WTC11 (cell line): ENCODE results near the gene LMTK2. TPM values are rescaled to one million over a fixed set of nuclear protein-coding genes. Genes with fewer than 3 reads are reported as not detected.

Experiments used
- ATAC-seq: fragments of 200-7000 bp; cut with Tn5 transposase; 2 replicates; pipeline ENCODE4 v1.10.0; 2021; ENCODE audit warnings: mild to moderate bottlenecking, moderate library complexity
- CTCF ChIA-PET: fragments of 300-600 bp; sonication (Branson Sonifier 250); formaldehyde crosslinking; loops from one replicate; lab custom pipeline; 2021; ENCODE audit warnings: antibody characterized with exemption; lab: Charles Lee
- POLR2A ChIA-PET: fragments of 350-600 bp; sonication (Branson Sonifier 250); formaldehyde crosslinking; loops from one replicate; lab custom pipeline; 2021; ENCODE audit warnings: antibody characterized with exemption; lab: Charles Lee
- DNase-seq: peaks from one replicate; pipeline ENCODE4 v3.0.0; 2021; ENCODE audit warnings: low spot score
- H3K27ac Mint-ChIP-seq: 2 replicates; pipeline ENCODE4 v1.8.0; 2021; ENCODE audit warnings: mixed read lengths
- H3K27me3 Mint-ChIP-seq: 2 replicates; pipeline ENCODE4 v1.8.0; 2021; ENCODE audit warnings: low read depth, mild to moderate bottlenecking, moderate library complexity, mixed read lengths
- H3K36me3 Mint-ChIP-seq: 2 replicates; pipeline ENCODE4 v1.8.0; 2021; ENCODE audit warnings: mixed read lengths
- H3K4me1 Mint-ChIP-seq: 2 replicates; pipeline ENCODE4 v1.8.0; 2022; ENCODE audit warnings: mixed read lengths
- H3K4me3 Mint-ChIP-seq: 2 replicates; pipeline ENCODE4 v1.8.0; 2021; ENCODE audit warnings: mild to moderate bottlenecking, moderate library complexity, mixed read lengths
- H3K9me3 Mint-ChIP-seq: 2 replicates; pipeline ENCODE4 v1.8.0; 2021; ENCODE audit warnings: mixed read lengths
- ATF1 ChIP-seq: sonication (generic); formaldehyde crosslinking; IDR thresholded peaks from 2 replicates; pipeline ENCODE4 v1.8.1; 2023; ENCODE audit warnings: mild to moderate bottlenecking, moderate library complexity, missing genetic modification reagents
- ELF4 ChIP-seq: sonication (generic); formaldehyde crosslinking; IDR thresholded peaks from 2 replicates; pipeline ENCODE4 v1.8.1; 2022; ENCODE audit warnings: low read depth, mild to moderate bottlenecking, moderate library complexity, missing genetic modification reagents
- ERG ChIP-seq: fragments of 250-450 bp; sonication (Bioruptor Pico); IDR thresholded peaks from 2 replicates; pipeline ENCODE4 v1.8.0; 2021; ENCODE audit warnings: mild to moderate bottlenecking
- GRHL2 ChIP-seq: fragments of 250-450 bp; sonication (Bioruptor Pico); IDR thresholded peaks from 2 replicates; pipeline ENCODE4 v1.8.0; 2022; ENCODE audit warnings: mild to moderate bottlenecking, moderate library complexity; ENCODE audit not compliant: insufficient replicate concordance, severe bottlenecking
- GTF2I ChIP-seq: fragments of 250-450 bp; sonication (Bioruptor Pico); conservative IDR thresholded peaks from 2 replicates; pipeline ENCODE4 v1.4.0; 2021; ENCODE audit warnings: mild to moderate bottlenecking
- MXD4 ChIP-seq: fragments of 250-450 bp; sonication (Bioruptor Pico); IDR thresholded peaks from 2 replicates; pipeline ENCODE4 v1.8.0; 2021; ENCODE audit warnings: mild to moderate bottlenecking, moderate library complexity, borderline replicate concordance
- MYBL2 ChIP-seq: sonication (generic); formaldehyde crosslinking; IDR thresholded peaks from 2 replicates; pipeline ENCODE4 v1.8.1; 2023; ENCODE audit warnings: mild to moderate bottlenecking, moderate library complexity, missing genetic modification reagents
- NR3C1 ChIP-seq: sonication (generic); formaldehyde crosslinking; conservative IDR thresholded peaks from 2 replicates; pipeline ENCODE4 v1.8.1; 2023; ENCODE audit warnings: low read depth, mild to moderate bottlenecking, missing genetic modification reagents
- RORB ChIP-seq: fragments of 250-450 bp; sonication (Bioruptor Pico); IDR thresholded peaks from 2 replicates; pipeline ENCODE4 v1.9.0; 2021; ENCODE audit warnings: mild to moderate bottlenecking
- SMAD3 ChIP-seq: sonication (generic); formaldehyde crosslinking; IDR thresholded peaks from 2 replicates; pipeline ENCODE4 v1.8.0; 2022; ENCODE audit warnings: missing genetic modification reagents, mild to moderate bottlenecking, borderline replicate concordance
- TCF7 ChIP-seq: sonication (generic); formaldehyde crosslinking; IDR thresholded peaks from 2 replicates; pipeline ENCODE4 v1.8.0; 2022; ENCODE audit warnings: mild to moderate bottlenecking, low read depth, missing genetic modification reagents, moderate library complexity
- TEAD4 ChIP-seq: sonication (generic); formaldehyde crosslinking; IDR thresholded peaks from 2 replicates; pipeline ENCODE4 v1.8.0; 2022; ENCODE audit warnings: mild to moderate bottlenecking, missing genetic modification reagents
- ZBTB21 ChIP-seq: sonication (generic); formaldehyde crosslinking; IDR thresholded peaks from 2 replicates; pipeline ENCODE4 v1.8.1; 2023; ENCODE audit warnings: mild to moderate bottlenecking, missing genetic modification reagents, borderline replicate concordance
- ZNF121 ChIP-seq: sonication (generic); formaldehyde crosslinking; IDR thresholded peaks from 2 replicates; pipeline ENCODE4 v1.8.0; 2023; ENCODE audit warnings: missing genetic modification reagents
- ZNF138 ChIP-seq: sonication (generic); formaldehyde crosslinking; conservative IDR thresholded peaks from 2 replicates; pipeline ENCODE4 v1.8.1; 2022; ENCODE audit warnings: mild to moderate bottlenecking, moderate library complexity, missing genetic modification reagents
- ZNF317 ChIP-seq: sonication (generic); formaldehyde crosslinking; IDR thresholded peaks from 2 replicates; pipeline ENCODE4 v1.8.1; 2023; ENCODE audit warnings: low read depth, mild to moderate bottlenecking, moderate library complexity, missing genetic modification reagents, borderline replicate concordance
- ZNF671 ChIP-seq: fragments of 250-450 bp; sonication (Bioruptor Pico); IDR thresholded peaks from 2 replicates; pipeline ENCODE4 v1.8.0; 2021; ENCODE audit warnings: mild to moderate bottlenecking
- total RNA-seq: library from RNA; stranded (reverse); gene quantifications from 3 replicates; pipeline ENCODE4 v1.2.3, GENCODE V29; 2021
- TF ChIP-seq, protein P1 (sequence below): sonication (generic); formaldehyde crosslinking; IDR thresholded peaks from 2 replicates; pipeline ENCODE4 v1.8.1; 2023; ENCODE audit warnings: mild to moderate bottlenecking, moderate library complexity, missing genetic modification reagents
- TF ChIP-seq, protein P2 (sequence below): fragments of 250-450 bp; sonication (Bioruptor Pico); IDR thresholded peaks from 2 replicates; pipeline ENCODE4 v1.9.0; 2021; ENCODE audit warnings: mild to moderate bottlenecking, borderline replicate concordance

Gene LMTK2
- total RNA-seq, 1 experiment from 2014 or later, result 24.3 TPM

- Mint-ChIP-seq H3K27ac (peak overlapping the region; percentile 40), H3K4me3 (no peak overlapping the region), H3K9me3 (no peaks in the 10 kb centered on the region), H3K27me3 (no peaks in the 10 kb centered on the region), H3K4me1 (peaks cover 1% of the 10 kb centered on the region), H3K36me3 (no peaks in the 10 kb centered on the region)
- ATAC-seq (no peak), DNase-seq (no peak)
- CTCF ChIA-PET, result no interaction called here
- TF ChIP-seq ZNF317 (no peak), MYBL2 (CRISPR knock-in tag) (no peak), TEAD4 (CRISPR knock-in tag) (no peak), SMAD3 (CRISPR knock-in tag) (no peak), GRHL2 (no peak), ZBTB21 (CRISPR knock-in tag) (no peak), NR3C1 (CRISPR knock-in tag) (no peak), TCF7 (no peak)
- POLR2A ChIA-PET, result no interaction called here
Measured at GRCh38 chr7:98223351-98223897, 116.8 kb downstream of the LMTK2 start.

DNA sequence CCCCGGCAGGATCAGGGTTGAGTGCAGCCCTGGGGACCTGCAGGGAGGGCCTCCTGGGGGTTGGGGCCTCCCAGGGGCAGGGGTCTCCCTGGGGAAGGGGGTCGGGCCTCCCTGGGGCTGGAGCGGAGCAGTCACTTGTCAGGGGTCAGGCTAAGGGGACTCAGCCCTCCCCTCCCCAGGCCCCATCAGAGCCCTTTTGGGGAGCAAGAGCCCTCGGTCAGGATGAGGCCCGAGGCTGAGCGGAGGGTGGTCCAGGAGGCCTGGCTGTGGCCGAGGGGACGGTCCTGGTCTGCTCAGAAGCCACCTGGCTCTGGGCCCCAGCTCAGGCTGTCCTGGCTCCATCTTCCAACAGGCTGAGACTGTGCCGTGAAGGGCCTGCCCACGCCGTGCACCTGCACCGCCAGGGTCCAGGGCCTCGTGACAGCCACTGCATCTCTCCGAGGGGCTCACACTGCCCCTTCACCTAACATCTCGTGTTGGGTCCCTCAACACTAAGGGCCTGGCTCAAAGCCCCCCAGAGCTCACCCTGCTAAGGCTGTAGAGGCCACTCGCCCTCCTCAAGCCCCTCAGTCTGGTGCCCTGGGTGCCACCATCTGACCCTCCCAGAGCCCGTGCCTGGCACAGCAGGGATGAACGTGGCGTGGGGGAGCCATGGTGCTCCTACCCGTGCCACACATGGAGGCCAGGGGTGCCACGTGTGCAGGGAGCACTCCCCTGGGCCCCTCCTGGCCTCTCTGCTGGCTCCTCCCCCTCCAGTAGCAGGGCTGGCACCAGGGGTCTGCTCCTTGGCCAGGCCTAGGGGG lies 117.4 kb downstream of the LMTK2 start:
- DNase-seq, result no peak
- Mint-ChIP-seq H3K4me3 (no peak overlapping the region), H3K36me3 (no peaks in the 10 kb centered on the region), H3K27me3 (no peaks in the 10 kb centered on the region), H3K4me1 (no peaks in the 10 kb centered on the region), H3K27ac (no peak overlapping the region), H3K9me3 (no peaks in the 10 kb centered on the region)
- no peak for ATAC-seq
- ChIA-PET CTCF (no interaction called here), POLR2A (no interaction called here)
- TF ChIP-seq, protein P1, sequence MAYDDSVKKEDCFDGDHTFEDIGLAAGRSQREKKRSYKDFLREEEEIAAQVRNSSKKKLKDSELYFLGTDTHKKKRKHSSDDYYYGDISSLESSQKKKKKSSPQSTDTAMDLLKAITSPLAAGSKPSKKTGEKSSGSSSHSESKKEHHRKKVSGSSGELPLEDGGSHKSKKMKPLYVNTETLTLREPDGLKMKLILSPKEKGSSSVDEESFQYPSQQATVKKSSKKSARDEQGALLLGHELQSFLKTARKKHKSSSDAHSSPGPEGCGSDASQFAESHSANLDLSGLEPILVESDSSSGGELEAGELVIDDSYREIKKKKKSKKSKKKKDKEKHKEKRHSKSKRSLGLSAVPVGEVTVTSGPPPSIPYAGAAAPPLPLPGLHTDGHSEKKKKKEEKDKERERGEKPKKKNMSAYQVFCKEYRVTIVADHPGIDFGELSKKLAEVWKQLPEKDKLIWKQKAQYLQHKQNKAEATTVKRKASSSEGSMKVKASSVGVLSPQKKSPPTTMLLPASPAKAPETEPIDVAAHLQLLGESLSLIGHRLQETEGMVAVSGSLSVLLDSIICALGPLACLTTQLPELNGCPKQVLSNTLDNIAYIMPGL (CRISPR knock-in tag), result no peak
- TF ChIP-seq, protein P2, sequence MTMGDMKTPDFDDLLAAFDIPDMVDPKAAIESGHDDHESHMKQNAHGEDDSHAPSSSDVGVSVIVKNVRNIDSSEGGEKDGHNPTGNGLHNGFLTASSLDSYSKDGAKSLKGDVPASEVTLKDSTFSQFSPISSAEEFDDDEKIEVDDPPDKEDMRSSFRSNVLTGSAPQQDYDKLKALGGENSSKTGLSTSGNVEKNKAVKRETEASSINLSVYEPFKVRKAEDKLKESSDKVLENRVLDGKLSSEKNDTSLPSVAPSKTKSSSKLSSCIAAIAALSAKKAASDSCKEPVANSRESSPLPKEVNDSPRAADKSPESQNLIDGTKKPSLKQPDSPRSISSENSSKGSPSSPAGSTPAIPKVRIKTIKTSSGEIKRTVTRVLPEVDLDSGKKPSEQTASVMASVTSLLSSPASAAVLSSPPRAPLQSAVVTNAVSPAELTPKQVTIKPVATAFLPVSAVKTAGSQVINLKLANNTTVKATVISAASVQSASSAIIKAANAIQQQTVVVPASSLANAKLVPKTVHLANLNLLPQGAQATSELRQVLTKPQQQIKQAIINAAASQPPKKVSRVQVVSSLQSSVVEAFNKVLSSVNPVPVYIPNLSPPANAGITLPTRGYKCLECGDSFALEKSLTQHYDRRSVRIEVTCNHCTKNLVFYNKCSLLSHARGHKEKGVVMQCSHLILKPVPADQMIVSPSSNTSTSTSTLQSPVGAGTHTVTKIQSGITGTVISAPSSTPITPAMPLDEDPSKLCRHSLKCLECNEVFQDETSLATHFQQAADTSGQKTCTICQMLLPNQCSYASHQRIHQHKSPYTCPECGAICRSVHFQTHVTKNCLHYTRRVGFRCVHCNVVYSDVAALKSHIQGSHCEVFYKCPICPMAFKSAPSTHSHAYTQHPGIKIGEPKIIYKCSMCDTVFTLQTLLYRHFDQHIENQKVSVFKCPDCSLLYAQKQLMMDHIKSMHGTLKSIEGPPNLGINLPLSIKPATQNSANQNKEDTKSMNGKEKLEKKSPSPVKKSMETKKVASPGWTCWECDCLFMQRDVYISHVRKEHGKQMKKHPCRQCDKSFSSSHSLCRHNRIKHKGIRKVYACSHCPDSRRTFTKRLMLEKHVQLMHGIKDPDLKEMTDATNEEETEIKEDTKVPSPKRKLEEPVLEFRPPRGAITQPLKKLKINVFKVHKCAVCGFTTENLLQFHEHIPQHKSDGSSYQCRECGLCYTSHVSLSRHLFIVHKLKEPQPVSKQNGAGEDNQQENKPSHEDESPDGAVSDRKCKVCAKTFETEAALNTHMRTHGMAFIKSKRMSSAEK (CRISPR knock-in tag), result no peak
- TF ChIP-seq ATF1 (CRISPR knock-in tag) (no peak), MXD4 (CRISPR knock-in tag) (no peak), ELF4 (no peak), ZNF121 (no peak), ERG (no peak), RORB (CRISPR knock-in tag) (no peak), ZNF138 (CRISPR knock-in tag) (no peak), ZNF671 (CRISPR knock-in tag) (no peak), GTF2I (CRISPR knock-in tag) (no peak)
